HG03097 (cell line): Measurements from ENCODE around the gene PALS1.
"Not testable (repeated sequence)": the region's sequence is repeated elsewhere in the genome, so short reads cannot be mapped to it uniquely, and the experiment has no call there.

ENCODE experiments used
- ATAC-seq: cut with Tn5 transposase; IDR thresholded peaks from one replicate; pipeline ENCODE4 v1.9.1; 2021; ENCODE audit not compliant: unreplicated experiment, low FRiP score

Gene PALS1

GRCh38 chr14:67253076-67253635 lies 11.9 kb downstream of the PALS1 start:
- no peak for ATAC-seq

- no peak for ATAC-seq
Measured at GRCh38 chr14:67257906-67258305, 16.7 kb downstream of the PALS1 start.

DNA sequence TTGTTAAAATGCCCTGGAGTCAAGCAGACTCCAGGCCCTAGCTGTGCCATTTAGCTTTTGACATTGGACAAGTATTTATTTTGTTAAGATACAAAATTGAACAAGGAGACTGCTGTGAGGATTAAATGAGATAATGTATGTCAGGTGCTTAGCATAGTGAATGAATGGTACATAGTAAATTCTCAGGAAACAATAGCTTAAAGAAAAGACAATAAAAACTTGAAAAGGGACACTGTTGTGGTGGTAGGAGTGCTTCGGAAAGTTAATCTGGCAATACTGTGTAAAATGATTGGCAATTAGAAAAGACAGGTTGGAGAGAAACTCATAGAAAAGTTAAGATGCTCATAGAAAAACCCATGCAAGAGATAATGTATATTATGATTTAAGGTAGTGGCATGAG lies 19.7 kb downstream of the PALS1 start:
- ATAC-seq = no peak

DNA sequence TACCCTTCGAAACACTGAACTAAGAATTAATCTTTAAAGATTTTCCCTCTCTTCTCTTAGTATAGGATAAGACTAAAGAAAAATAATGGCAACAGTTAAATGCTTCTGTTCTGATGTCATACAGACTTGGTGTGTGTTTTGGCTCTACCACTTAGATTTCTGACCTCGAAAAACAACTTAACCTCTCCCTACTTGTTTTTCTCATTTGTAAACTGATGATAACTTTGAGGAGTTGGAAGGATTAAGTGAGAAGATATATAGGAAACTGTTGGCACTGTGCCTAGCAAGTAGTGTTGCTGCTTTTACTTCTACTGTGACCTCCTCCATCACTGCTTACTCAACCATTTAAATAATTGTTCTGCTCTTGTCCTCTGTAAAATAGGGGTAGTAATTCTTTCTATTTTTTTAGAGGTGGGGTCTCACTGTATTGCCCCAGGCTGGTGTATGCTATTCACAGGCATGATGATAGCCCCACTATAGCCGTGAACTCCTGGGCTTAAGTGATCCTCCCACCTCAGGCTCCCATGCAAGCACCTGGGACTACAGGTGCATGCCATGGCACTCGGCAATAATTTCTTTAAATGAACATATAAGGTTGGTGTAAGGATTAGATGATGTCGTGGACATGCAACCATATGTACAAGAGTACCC lies 22.4 kb downstream of the PALS1 start:
- no peak for ATAC-seq

GRCh38 chr14:67265131-67265530 lies 23.9 kb downstream of the PALS1 start:
- ATAC-seq = no peak

- ATAC-seq = no peak
Measured at GRCh38 chr14:67267576-67268328, 26.5 kb downstream of the PALS1 start.

DNA sequence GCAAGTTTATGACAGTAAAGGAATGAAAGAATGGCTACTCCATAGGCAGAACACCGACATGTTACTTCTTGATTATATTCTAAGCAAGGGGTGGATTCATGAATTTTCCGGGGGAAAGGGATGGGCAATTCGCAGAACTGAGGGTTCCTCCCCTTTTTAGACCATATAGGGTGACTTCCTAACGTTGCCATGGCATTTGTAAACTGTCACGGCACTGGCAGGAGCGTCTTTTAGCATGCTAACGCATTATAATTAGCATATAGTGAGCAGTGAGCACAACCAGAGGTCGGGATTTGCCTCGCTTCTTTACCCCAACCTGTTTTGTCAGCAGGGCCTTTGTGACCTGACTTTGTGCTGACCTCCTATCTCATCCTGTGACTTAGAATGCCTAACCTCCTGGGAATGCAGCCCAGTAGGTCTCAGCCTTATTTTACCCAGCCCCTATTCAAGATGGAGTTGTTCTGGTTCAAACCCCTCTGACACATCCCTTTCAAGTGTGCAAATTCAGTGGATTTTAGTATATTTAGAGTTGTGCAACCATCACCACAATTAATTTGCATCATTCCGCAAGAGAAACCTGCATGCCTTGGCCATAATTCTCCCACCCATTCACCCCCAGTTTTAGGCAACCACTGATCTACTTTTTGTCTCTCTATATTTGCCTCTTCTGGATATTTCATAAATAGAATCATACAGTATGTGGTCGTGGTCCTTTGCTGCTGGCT lies 27.4 kb downstream of the PALS1 start:
- no peak for ATAC-seq

- ATAC-seq = no peak
Measured at GRCh38 chr14:67269298-67270060, 28.2 kb downstream of the PALS1 start.

- no peak for ATAC-seq
Measured at GRCh38 chr14:67270145-67270753, 29.0 kb downstream of the PALS1 start.

DNA sequence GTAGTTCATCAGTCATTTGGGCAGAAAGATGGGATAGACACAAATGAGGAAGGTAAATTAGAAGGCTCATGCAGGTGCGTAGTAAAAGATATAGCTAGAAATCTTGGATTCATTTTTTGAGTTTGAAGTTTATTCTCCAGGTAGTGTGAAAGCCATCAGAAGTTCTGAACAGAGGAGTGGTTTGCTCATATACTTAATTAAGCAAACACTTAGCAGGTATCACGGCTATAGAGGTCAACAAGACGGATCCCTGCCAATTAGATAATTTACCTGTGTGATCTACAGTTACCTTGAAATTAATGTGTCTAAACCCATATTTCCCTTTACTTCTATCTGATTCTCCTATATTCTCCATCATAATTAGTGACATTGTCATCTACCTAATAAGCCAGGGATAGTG lies 29.7 kb downstream of the PALS1 start:
- ATAC-seq = no peak

DNA sequence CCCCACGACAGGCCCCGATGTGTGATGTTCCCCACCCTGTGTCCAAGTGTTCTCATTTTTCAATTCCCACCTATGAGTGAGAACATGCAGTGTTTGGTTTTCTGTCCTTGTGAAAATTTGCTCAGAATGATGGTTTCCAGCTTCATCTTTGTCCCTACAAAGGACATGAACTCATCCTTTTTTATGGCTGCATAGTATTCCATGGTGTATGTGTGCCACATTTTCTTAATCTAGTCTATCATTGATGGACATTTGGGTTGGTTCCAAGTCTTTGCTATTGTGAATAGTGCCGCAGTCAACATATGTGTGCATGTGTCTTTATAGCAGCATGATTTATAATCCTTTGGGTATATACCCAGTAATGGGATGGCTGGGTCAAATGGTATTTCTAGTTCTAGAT lies 32.0 kb downstream of the PALS1 start:
- ATAC-seq = not testable (repeated sequence)

- ATAC-seq = no peak
Measured at GRCh38 chr14:67276131-67276530, 34.9 kb downstream of the PALS1 start.

DNA sequence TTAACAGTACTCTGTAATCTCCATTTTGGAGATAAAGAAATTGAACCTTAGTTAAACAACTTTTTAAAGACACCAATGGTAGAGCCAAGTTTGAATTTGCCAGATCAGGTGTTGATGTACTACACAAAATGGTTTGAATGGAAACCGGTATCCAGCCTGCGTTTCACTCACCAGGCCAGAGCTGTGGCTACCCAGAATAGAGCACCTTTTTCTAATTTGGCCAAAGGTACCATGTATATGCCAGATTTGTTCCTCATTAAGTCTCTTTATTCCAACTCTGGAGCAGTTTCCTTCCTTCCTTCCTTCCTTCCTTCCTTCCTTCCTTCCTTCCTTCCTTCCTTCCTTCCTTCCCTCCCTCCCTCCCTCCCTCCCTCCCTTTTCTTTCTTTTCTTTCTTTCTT lies 39.3 kb downstream of the PALS1 start:
- no peak for ATAC-seq

DNA sequence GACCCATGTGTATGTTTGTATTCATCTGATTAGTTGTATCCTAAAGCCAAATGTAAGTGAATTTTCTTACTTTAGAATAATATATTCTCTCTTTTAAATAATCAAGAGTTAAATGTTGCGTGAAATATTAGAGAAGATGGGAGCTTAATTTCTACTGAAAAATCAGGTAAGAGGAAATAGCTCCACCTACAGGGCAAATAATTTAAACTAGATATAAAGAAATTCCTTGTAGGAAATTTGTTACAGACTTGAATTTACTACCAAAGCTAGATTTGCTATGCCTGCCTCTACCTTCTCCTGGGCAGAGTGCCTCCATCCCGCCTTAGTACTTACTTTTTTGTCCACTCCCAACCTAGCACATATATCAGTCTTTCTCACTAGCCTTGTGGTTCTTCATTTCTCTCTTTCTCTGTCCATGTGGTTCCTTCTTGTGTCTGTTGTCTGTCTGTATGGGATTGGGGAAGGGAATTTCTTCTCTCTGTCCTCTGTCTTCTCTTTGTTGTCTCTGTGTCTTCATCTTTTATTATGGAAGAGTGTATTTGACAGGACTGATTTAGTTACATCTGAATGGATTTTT lies 44.7 kb downstream of the PALS1 start:
- no peak for ATAC-seq
